Suprapubic skin (tissue), 4 donors: Measurements from ENCODE around the gene WDFY4. TPM values are rescaled to one million over a fixed set of nuclear protein-coding genes. Genes with fewer than 3 reads are reported as not detected.

Source experiments
- DNase-seq, 2 donors: peaks; one replicate each; pipeline ENCODE4 v3.0.0-alpha.2; 2019; ENCODE audit warnings: low spot score in 2 of 2
- H3K27ac ChIP-seq: fragments of 200-600 bp; sonication (generic); one replicate; pipeline ENCODE4 v1.5.1; 2019
- H3K27me3 ChIP-seq: fragments of 200-600 bp; sonication (generic); one replicate; pipeline ENCODE4 v1.5.1; 2019
- H3K36me3 ChIP-seq: fragments of 200-600 bp; sonication (generic); one replicate; pipeline ENCODE4 v1.5.1; 2019
- H3K4me1 ChIP-seq: fragments of 200-600 bp; sonication (generic); one replicate; pipeline ENCODE4 v1.5.1; 2019
- H3K4me3 ChIP-seq: fragments of 200-600 bp; sonication (generic); one replicate; pipeline ENCODE4 v1.5.1; 2019; ENCODE audit warnings: mild to moderate bottlenecking
- H3K9me3 ChIP-seq: fragments of 200-600 bp; sonication (generic); one replicate; pipeline ENCODE4 v1.5.1; 2019
- EP300 ChIP-seq: sonication (generic); formaldehyde crosslinking; IDR thresholded peaks from one replicate; pipeline ENCODE4 v1.6.1; 2017; ENCODE audit warnings: antibody characterized with exemption
- POLR2A ChIP-seq, 2 donors: fragments of 450-650 bp; IDR thresholded peaks; one replicate each; pipeline ENCODE4 v1.6.1; 2017; ENCODE audit warnings: antibody characterized with exemption in 2 of 2, mild to moderate bottlenecking in 2 of 2, moderate library complexity in 2 of 2
- POLR2AphosphoS5 ChIP-seq, 3 donors: sonication (generic); formaldehyde crosslinking; IDR thresholded peaks; one replicate each; pipeline ENCODE4 v1.6.1; 2017; ENCODE audit warnings: antibody characterized with exemption in 3 of 3
- WGBS: methylation state at CpG from one replicate; pipeline ENCODE4 v1.1.5; 2018; 5-methylcytosine and 5-hydroxymethylcytosine counted together
- total RNA-seq, 4 donors: library from RNA; depleted of rRNA; stranded (reverse); fragments of >200 nt; gene quantifications; one replicate each; pipeline ENCODE4 v1.1.0, GENCODE V29; 2016
- TF ChIP-seq, protein P1 (sequence below), 2 donors: fragments of 200-600 bp in 1 of 2; fragments of 450-650 bp in 1 of 2; sonication (generic) in 1 of 2; IDR thresholded peaks; one replicate each; pipeline ENCODE4 v1.5.1; 2016 to 2019; ENCODE audit warnings: antibody characterized with exemption in 2 of 2, mild to moderate bottlenecking in 1 of 2, moderate library complexity in 1 of 2

WDFY4 gene
- total RNA-seq, 4 donors from 2014 or later = 0.57 to 2.9 (median 1.0) TPM

DNA sequence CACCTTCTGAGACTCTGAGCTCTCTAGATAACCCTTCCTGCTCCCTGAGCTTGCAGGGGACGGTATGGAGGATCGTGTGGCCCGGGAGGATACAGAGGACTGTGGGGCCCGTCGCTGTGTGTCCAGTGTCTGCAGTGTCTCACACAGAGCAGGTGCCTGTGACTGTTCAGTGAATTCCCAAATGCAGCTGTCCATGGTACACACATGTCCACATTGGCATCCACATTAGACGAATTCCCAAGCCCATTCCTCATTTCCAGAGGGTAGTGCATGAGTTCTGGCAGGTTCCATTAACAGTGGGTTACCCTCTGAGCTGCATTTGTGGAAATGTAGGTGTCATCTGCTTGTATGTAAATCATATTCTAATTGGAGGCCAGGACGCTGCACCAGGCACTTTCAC is 39.5 kb downstream of the WDFY4 start:
- Histone ChIP-seq H3K4me3 (no peak overlapping the region), H3K27me3 (peaks cover 6% of the 10 kb centered on the region), H3K36me3 (no peaks in the 10 kb centered on the region), H3K9me3 (no peaks in the 10 kb centered on the region), H3K27ac (no peak overlapping the region), H3K4me1 (no peaks in the 10 kb centered on the region)
- WGBS = 66% methylated on average over 7 of the region's 7 CpGs
- no peak for TF ChIP-seq POLR2A (IDR thresholded peaks at IDR 0.05)
- no peak for TF ChIP-seq EP300
- no peak for TF ChIP-seq POLR2AphosphoS5 (IDR thresholded peaks at IDR 0.05)
- TF ChIP-seq, protein P1, sequence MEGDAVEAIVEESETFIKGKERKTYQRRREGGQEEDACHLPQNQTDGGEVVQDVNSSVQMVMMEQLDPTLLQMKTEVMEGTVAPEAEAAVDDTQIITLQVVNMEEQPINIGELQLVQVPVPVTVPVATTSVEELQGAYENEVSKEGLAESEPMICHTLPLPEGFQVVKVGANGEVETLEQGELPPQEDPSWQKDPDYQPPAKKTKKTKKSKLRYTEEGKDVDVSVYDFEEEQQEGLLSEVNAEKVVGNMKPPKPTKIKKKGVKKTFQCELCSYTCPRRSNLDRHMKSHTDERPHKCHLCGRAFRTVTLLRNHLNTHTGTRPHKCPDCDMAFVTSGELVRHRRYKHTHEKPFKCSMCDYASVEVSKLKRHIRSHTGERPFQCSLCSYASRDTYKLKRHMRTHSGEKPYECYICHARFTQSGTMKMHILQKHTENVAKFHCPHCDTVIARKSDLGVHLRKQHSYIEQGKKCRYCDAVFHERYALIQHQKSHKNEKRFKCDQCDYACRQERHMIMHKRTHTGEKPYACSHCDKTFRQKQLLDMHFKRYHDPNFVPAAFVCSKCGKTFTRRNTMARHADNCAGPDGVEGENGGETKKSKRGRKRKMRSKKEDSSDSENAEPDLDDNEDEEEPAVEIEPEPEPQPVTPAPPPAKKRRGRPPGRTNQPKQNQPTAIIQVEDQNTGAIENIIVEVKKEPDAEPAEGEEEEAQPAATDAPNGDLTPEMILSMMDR (IDR thresholded peaks at IDR 0.05) = no peak
- no peak for DNase-seq

DNA sequence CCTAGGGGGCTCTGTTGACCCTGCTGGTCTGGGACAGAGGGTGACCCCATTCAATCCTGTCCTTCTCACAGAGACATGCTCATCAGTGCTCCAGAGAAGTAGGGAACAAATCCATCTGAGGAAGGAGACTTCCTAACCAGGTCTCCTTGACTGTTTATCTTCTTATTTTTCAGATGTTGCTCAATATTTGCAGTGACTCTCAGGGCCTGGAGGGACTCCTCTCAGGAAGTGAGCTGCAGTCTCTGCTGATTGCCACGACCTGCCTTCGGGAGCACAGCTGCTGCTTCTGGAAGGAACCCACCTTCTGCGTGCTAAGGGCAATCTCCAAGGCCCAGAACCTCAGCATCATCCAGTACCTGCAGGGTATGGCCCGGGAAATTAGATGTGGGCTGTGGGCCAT is 41.0 kb downstream of the WDFY4 start:
- Histone ChIP-seq H3K4me3 (no peak overlapping the region), H3K4me1 (no peaks in the 10 kb centered on the region), H3K36me3 (no peaks in the 10 kb centered on the region), H3K9me3 (no peaks in the 10 kb centered on the region), H3K27me3 (peaks cover 6% of the 10 kb centered on the region), H3K27ac (no peak overlapping the region)
- 52% methylated on average over 4 of the region's 4 CpGs for WGBS
- no peak for TF ChIP-seq EP300
- TF ChIP-seq, protein P1 (IDR thresholded peaks at IDR 0.05) = no peak
- no peak for TF ChIP-seq POLR2A (IDR thresholded peaks at IDR 0.05)
- no peak for TF ChIP-seq POLR2AphosphoS5 (IDR thresholded peaks at IDR 0.05)
- no peak for DNase-seq

DNA sequence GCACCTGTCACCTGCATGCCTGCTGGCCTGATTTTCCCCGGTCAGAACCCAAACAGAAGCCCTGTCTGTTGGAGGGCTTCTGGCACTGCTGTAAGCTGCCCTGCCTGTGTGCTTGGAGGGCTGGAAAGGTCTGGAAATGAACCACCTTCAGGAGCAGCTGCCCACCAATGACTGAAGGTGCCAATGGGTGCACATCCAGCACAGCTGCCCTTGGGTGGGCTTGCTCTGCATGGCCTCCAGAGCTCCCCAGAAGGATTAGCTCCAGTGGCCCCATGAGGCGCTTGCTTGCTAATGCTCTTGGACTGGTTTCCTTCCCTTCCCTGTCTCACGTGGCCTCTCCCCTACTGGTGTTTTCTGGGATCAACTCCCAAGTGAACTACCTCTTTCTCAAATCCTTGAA is 43.2 kb downstream of the WDFY4 start:
- Histone ChIP-seq H3K4me3 (no peak overlapping the region), H3K9me3 (no peaks in the 10 kb centered on the region), H3K27ac (no peak overlapping the region), H3K36me3 (no peaks in the 10 kb centered on the region), H3K27me3 (peaks cover 3% of the 10 kb centered on the region), H3K4me1 (no peaks in the 10 kb centered on the region)
- 70% methylated on average over 2 of the region's 3 CpGs for WGBS
- no peak for TF ChIP-seq POLR2A (IDR thresholded peaks at IDR 0.05)
- TF ChIP-seq EP300 = no peak
- no peak for TF ChIP-seq POLR2AphosphoS5 (IDR thresholded peaks at IDR 0.05)
- TF ChIP-seq, protein P1 (IDR thresholded peaks at IDR 0.05) = no peak
- no peak for DNase-seq

DNA sequence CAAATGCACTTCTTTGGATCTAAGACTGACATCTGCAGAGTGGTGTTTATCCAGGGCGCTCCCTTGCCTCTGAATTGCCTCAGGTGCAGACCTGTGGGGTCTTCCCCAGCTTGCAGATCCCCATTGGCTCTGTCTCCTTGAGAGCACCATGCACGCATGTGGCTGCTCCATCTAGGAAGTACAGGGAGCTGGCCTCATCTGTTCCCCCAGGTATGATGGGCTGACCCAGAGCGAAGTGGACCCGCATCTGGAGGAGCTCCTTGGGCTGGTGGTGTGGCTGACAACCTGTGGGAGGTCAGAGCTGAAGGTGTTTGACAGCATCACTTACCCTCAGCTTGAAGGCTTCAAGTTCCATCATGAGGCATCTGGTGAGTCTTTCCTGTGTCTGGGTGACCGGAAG is 44.5 kb downstream of the WDFY4 start:
- no peak overlapping the region for H3K4me3 ChIP-seq
- no peaks in the 10 kb centered on the region for H3K9me3 ChIP-seq
- no peaks in the 10 kb centered on the region for H3K4me1 ChIP-seq
- DNase-seq = no peak
- H3K27ac ChIP-seq = no peak overlapping the region
- H3K27me3 ChIP-seq = peaks cover 3% of the 10 kb centered on the region
- no peaks in the 10 kb centered on the region for H3K36me3 ChIP-seq
- WGBS = 83% methylated on average over 3 of the region's 5 CpGs
- TF ChIP-seq POLR2AphosphoS5 (IDR thresholded peaks at IDR 0.05) (no peak), EP300 (no peak), POLR2A (IDR thresholded peaks at IDR 0.05) (no peak)
- TF ChIP-seq, protein P1 (IDR thresholded peaks at IDR 0.05) = no peak

DNA sequence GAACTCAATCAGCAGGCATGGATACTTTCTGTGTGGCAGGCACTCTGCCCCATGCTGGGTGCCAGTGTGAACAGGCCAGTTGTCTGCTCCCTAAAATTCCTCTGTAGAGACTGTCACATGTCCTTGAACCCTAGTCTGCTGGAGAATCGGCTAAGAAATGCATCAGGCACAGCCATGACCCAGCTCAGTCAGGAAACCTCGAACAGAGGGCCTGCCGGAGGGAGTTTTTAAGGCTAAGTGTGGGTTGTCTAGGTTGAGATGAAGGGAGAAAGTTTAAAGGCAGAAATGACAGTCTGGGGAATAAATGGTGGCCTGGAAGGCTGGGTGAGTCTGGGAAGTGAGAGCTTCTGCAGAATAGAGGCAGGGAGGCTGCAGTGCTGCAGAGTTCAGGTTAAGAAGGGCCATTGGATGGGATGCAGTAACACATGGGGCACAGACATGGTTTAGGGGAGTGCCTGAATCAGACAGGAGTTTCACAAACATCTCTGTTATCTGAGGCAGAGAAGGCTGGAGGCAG is 45.3 kb downstream of the WDFY4 start:
- Histone ChIP-seq H3K27ac (no peak overlapping the region), H3K27me3 (peaks cover 3% of the 10 kb centered on the region), H3K4me1 (no peaks in the 10 kb centered on the region), H3K4me3 (no peak overlapping the region), H3K9me3 (no peaks in the 10 kb centered on the region), H3K36me3 (no peaks in the 10 kb centered on the region)
- no peak for DNase-seq
- TF ChIP-seq POLR2AphosphoS5 (IDR thresholded peaks at IDR 0.05) (no peak), EP300 (no peak)
- TF ChIP-seq, protein P1 (IDR thresholded peaks at IDR 0.05) = no peak
- 81% methylated on average over 3 of the region's 3 CpGs for WGBS
